Stimulated activated CD4-positive, alpha-beta T cell treated with anti-CD3 and anti-CD28 coated beads, Interleukin-1b, Interleukin-23, amount 100 ng/mL, for 48 hours (primary cell): ENCODE data around the gene NECTIN3.

Experiments used
- DNase-seq: peaks from one replicate; pipeline ENCODE4 v3.0.0-alpha.2; 2020

Gene NECTIN3

GRCh38 chr3:111071257-111072030, at the start of gene NECTIN3:
TSS of gene NECTIN3 (plus strand) at chr3:111071816. CDS start at chr3:111072018, 202 bp downstream.
- DNase-seq = peak; percentile 80

- no peak for DNase-seq
Measured at GRCh38 chr3:111027868-111028267, 43.7 kb upstream of the NECTIN3 start.

GRCh38 chr3:111031538-111031937, 40.1 kb upstream of the NECTIN3 start:
- DNase-seq = no peak

GRCh38 chr3:111032677-111033076, 38.9 kb upstream of the NECTIN3 start:
- DNase-seq = no peak

GRCh38 chr3:111033470-111034050, 38.1 kb upstream of the NECTIN3 start:
- no peak for DNase-seq

GRCh38 chr3:111035316-111035715, 36.3 kb upstream of the NECTIN3 start:
- DNase-seq = no peak

- no peak for DNase-seq
Measured at GRCh38 chr3:111035902-111036301, 35.7 kb upstream of the NECTIN3 start.

- DNase-seq = no peak
Measured at GRCh38 chr3:111040959-111041358, 30.7 kb upstream of the NECTIN3 start.

- no peak for DNase-seq
Measured at GRCh38 chr3:111045564-111045963, 26.1 kb upstream of the NECTIN3 start.

- no peak for DNase-seq
Measured at GRCh38 chr3:111047042-111047441, 24.6 kb upstream of the NECTIN3 start.

- no peak for DNase-seq
Measured at GRCh38 chr3:111047812-111048435, 23.7 kb upstream of the NECTIN3 start.

GRCh38 chr3:111051354-111051753, 20.3 kb upstream of the NECTIN3 start:
- no peak for DNase-seq

- no peak for DNase-seq
Measured at GRCh38 chr3:111068574-111068973, 3.0 kb upstream of the NECTIN3 start.

- DNase-seq = no peak
Measured at GRCh38 chr3:111069974-111070771, 1.4 kb upstream of the NECTIN3 start.

- DNase-seq = no peak
Measured at GRCh38 chr3:111070772-111071256, 802 bp upstream of the NECTIN3 start.

GRCh38 chr3:111072031-111072921, 660 bp downstream of the NECTIN3 start:
- DNase-seq = peak; percentile 18

- no peak for DNase-seq
Measured at GRCh38 chr3:111073218-111073617, 1.6 kb downstream of the NECTIN3 start.

- no peak for DNase-seq
Measured at GRCh38 chr3:111076732-111077131, 5.1 kb downstream of the NECTIN3 start.

- DNase-seq = no peak
Measured at GRCh38 chr3:111077369-111077768, 5.8 kb downstream of the NECTIN3 start.

- no peak for DNase-seq
Measured at GRCh38 chr3:111080413-111080812, 8.8 kb downstream of the NECTIN3 start.

GRCh38 chr3:111081008-111081545, 9.5 kb downstream of the NECTIN3 start:
- DNase-seq = no peak

GRCh38 chr3:111084911-111085310, 13.3 kb downstream of the NECTIN3 start:
- no peak for DNase-seq
